Endodermal cell (in vitro differentiated cells): ENCODE measurements around the gene ZC3H14. TPM values are rescaled to one million over a fixed set of nuclear protein-coding genes. Genes with fewer than 3 reads are reported as not detected.

Experiments
- DNase-seq: peaks from one replicate; pipeline ENCODE4 v3.0.0-alpha.2; 2017
- H3K27ac ChIP-seq: 2 replicates; pipeline ENCODE4 v1.5.1; 2013; ENCODE audit warnings: mild to moderate bottlenecking, low read depth, low read length, moderate library complexity
- H3K27me3 ChIP-seq: 2 replicates; pipeline ENCODE4 v1.6.1; 2013; ENCODE audit warnings: mild to moderate bottlenecking, low read length, moderate library complexity; ENCODE audit not compliant: insufficient read depth, control insufficient read depth, poor library complexity, severe bottlenecking
- H3K36me3 ChIP-seq: 2 replicates; pipeline ENCODE4 v1.7.0; 2013; ENCODE audit warnings: mild to moderate bottlenecking, low read length, moderate library complexity; ENCODE audit not compliant: control insufficient read depth, insufficient read depth
- H3K4me1 ChIP-seq: one replicate; pipeline ENCODE4 v1.7.0; 2013; ENCODE audit warnings: low read length; ENCODE audit not compliant: control insufficient read depth, insufficient read depth
- H3K4me3 ChIP-seq: 2 replicates; pipeline ENCODE4 v1.5.1; 2013; ENCODE audit warnings: mild to moderate bottlenecking, low read length, moderate library complexity
- H3K9ac ChIP-seq: 2 replicates; pipeline ENCODE4 v1.6.1; 2013; ENCODE audit warnings: mild to moderate bottlenecking, low read length, moderate library complexity; ENCODE audit not compliant: poor library complexity, severe bottlenecking; ENCODE audit errors: extremely low read depth
- H3K9me3 ChIP-seq: 2 replicates; pipeline ENCODE4 v1.6.1; 2013; ENCODE audit warnings: mild to moderate bottlenecking, low read length, moderate library complexity; ENCODE audit not compliant: control insufficient read depth
- H3K27ac Mint-ChIP-seq: 2 replicates; pipeline ENCODE4 v1.8.0; 2020; ENCODE audit warnings: mixed read lengths
- H3K27me3 Mint-ChIP-seq: 2 replicates; pipeline ENCODE4 v1.8.0; 2021; ENCODE audit warnings: mild to moderate bottlenecking, mixed read lengths; ENCODE audit not compliant: insufficient read depth
- H3K36me3 Mint-ChIP-seq: 2 replicates; pipeline ENCODE4 v1.8.0; 2020; ENCODE audit warnings: low read depth, mixed read lengths
- H3K4me1 Mint-ChIP-seq: 2 replicates; pipeline ENCODE4 v1.8.0; 2020; ENCODE audit warnings: mixed read lengths
- H3K4me3 Mint-ChIP-seq: 2 replicates; pipeline ENCODE4 v1.8.0; 2020; ENCODE audit warnings: mild to moderate bottlenecking, moderate library complexity, mixed read lengths
- H3K9me3 Mint-ChIP-seq: 2 replicates; pipeline ENCODE4 v1.8.0; 2020; ENCODE audit warnings: mild to moderate bottlenecking, mixed read lengths
- WGBS, 2 experiments: methylation state at CpG; one replicate each; pipeline versions ENCODE4 v1.1.5 to v1.1.7; 2013; ENCODE audit warnings: missing lambda C conversion rate in 2 of 2, mixed read lengths in 1 of 2; ENCODE audit not compliant: insufficient coverage in 1 of 2, insufficient read length in 1 of 2; 5-methylcytosine and 5-hydroxymethylcytosine counted together
- total RNA-seq, 2 donors: library from RNA; stranded (reverse); fragmentation: NEBNext Ultra II Directional in 1 of 2; extraction: Animal tissue kit (Norgen Biotek cat#: 25700) in 1 of 2; gene quantifications; 2 replicates in 1 of 2; 3 replicates in 1 of 2; pipeline ENCODE4 v1.2.1, GENCODE V29; 2021
- TF ChIP-seq, protein P1 (sequence below): fragments of 200-600 bp; sonication (generic); conservative IDR thresholded peaks from 2 replicates; pipeline ENCODE4 v1.5.0; 2021; ENCODE audit warnings: antibody characterized with exemption, mild to moderate bottlenecking

Gene ZC3H14
- total RNA-seq, 2 donors from 2014 or later, result 111 to 142 TPM

DNA sequence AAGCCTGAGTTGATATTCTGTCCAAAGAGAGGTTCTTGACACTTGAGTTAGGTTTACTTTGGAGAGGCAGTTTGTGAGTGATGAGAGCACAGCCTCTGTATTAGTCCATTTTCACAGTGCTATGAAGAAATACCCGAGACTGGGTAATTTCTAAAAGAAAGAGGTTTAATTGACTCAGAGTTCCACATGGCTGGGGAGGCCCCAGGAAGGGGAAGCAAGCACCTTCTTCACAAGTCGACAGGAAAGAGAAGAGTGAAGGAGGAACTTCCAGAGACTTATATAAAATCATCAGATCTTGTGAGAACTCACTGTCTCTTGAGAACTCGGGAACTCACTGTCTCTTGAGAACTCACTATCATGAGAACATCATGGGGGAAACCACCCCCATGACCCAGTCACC is 5.4 kb downstream of the ZC3H14 start:
- 96 to 100% methylated on average over 2 to 3 of the region's 3 CpGs for WGBS, 2 experiments

DNA sequence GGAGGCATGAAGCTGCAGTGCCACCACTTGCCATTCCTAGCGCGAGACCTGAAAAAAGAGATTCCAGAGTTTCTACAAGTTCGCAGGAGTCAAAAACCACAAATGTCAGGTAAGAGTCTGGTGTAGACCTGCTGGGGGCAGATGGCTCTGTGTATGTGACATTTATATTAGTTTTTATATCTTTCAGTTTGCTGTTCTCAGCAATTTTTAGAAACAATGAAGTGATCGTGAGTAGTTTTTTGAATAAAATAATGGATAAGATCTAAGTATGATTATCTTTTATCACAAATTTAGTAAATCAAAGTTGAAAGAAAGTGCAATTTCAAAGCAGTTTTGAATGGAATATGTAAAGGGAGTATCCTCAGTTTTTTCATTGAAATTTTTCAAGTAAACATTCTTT is 9.3 kb downstream of the ZC3H14 start:
- H3K4me3 Mint-ChIP-seq, result no peak overlapping the region
- 99 to 100% methylated on average over 2 to 4 of the region's 4 CpGs for WGBS, 2 experiments
- H3K27me3 Mint-ChIP-seq, result no peaks in the 10 kb centered on the region
- no peaks in the 10 kb centered on the region for H3K4me1 Mint-ChIP-seq
- TF ChIP-seq, protein P1, sequence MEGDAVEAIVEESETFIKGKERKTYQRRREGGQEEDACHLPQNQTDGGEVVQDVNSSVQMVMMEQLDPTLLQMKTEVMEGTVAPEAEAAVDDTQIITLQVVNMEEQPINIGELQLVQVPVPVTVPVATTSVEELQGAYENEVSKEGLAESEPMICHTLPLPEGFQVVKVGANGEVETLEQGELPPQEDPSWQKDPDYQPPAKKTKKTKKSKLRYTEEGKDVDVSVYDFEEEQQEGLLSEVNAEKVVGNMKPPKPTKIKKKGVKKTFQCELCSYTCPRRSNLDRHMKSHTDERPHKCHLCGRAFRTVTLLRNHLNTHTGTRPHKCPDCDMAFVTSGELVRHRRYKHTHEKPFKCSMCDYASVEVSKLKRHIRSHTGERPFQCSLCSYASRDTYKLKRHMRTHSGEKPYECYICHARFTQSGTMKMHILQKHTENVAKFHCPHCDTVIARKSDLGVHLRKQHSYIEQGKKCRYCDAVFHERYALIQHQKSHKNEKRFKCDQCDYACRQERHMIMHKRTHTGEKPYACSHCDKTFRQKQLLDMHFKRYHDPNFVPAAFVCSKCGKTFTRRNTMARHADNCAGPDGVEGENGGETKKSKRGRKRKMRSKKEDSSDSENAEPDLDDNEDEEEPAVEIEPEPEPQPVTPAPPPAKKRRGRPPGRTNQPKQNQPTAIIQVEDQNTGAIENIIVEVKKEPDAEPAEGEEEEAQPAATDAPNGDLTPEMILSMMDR, result no peak
- no peaks in the 10 kb centered on the region for H3K27me3 ChIP-seq
- H3K36me3 ChIP-seq, result peaks cover 94% of the 10 kb centered on the region
- H3K9ac ChIP-seq, result no peak overlapping the region
- no peaks in the 10 kb centered on the region for H3K9me3 ChIP-seq
- H3K9me3 Mint-ChIP-seq, result no peaks in the 10 kb centered on the region
- DNase-seq, result no peak
- H3K4me1 ChIP-seq, result no peaks in the 10 kb centered on the region
- H3K36me3 Mint-ChIP-seq, result peaks cover 88% of the 10 kb centered on the region
- no peak overlapping the region for H3K4me3 ChIP-seq
- H3K27ac ChIP-seq, result no peak overlapping the region
- no peak overlapping the region for H3K27ac Mint-ChIP-seq

More for the DNA sequence above, 5.4 kb downstream of the ZC3H14 start:
- TF ChIP-seq, protein P1, result no peak
- peaks cover 9% of the 10 kb centered on the region for H3K4me1 Mint-ChIP-seq
- Histone ChIP-seq H3K36me3 (peaks cover 76% of the 10 kb centered on the region), H3K4me3 (no peak overlapping the region), H3K27me3 (no peaks in the 10 kb centered on the region), H3K4me1 (no peaks in the 10 kb centered on the region), H3K9ac (no peak overlapping the region), H3K9me3 (no peaks in the 10 kb centered on the region), H3K27ac (no peak overlapping the region)
- H3K4me3 Mint-ChIP-seq, result no peak overlapping the region
- DNase-seq, result no peak
- no peaks in the 10 kb centered on the region for H3K27me3 Mint-ChIP-seq
- no peak overlapping the region for H3K27ac Mint-ChIP-seq
- peaks cover 65% of the 10 kb centered on the region for H3K36me3 Mint-ChIP-seq
- no peaks in the 10 kb centered on the region for H3K9me3 Mint-ChIP-seq

DNA sequence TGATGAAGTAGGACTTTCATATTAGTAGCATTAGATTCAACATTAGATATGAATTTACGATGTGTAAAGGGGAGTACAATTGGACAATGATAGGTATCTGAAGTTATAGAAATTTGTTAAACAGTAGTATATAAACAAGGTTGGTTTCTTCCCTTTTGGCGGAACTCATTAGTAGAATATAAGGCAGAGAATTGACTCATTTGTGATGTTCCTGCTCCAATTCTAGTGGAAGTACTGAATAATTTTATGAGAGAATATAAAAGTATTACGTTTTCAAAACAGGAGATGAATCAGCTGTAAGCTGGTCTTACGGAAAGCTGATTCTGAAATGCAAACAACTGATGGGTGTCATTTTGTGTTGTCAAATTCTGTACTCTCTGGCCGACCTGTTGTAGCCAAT is 13.4 kb downstream of the ZC3H14 start:
- no peak overlapping the region for H3K9ac ChIP-seq
- peaks cover 94% of the 10 kb centered on the region for H3K36me3 ChIP-seq
- Mint-ChIP-seq H3K36me3 (peaks cover 84% of the 10 kb centered on the region), H3K4me3 (no peak overlapping the region), H3K27ac (no peak overlapping the region), H3K27me3 (no peaks in the 10 kb centered on the region), H3K4me1 (no peaks in the 10 kb centered on the region), H3K9me3 (no peaks in the 10 kb centered on the region)
- H3K4me3 ChIP-seq, result no peak overlapping the region
- no peak overlapping the region for H3K27ac ChIP-seq
- 96 to 97% methylated on average over 4 to 5 of the region's 5 CpGs for WGBS, 2 experiments
- no peaks in the 10 kb centered on the region for H3K9me3 ChIP-seq
- H3K27me3 ChIP-seq, result no peaks in the 10 kb centered on the region
- no peak for DNase-seq
- TF ChIP-seq, protein P1, result no peak
- no peaks in the 10 kb centered on the region for H3K4me1 ChIP-seq
